ENCODE measurements around the gene NRAP.

NRAP gene

GRCh38 chr10:113540845-113541548 is 122.8 kb downstream of the NRAP start:
- TF ChIP-seq USF1 (IDR thresholded peaks at IDR 0.05): no peak
- TF ChIP-seq NFIC (IDR thresholded peaks at IDR 0.05): no peak
- TF ChIP-seq TEAD4 (IDR thresholded peaks at IDR 0.05): no peak
- no peak for TF ChIP-seq MAX (IDR thresholded peaks at IDR 0.05)
- no peak for TF ChIP-seq TAF1 (IDR thresholded peaks at IDR 0.05; ENCODE audit: low read depth)
- no peak for TF ChIP-seq CEBPB (IDR thresholded peaks at IDR 0.05)
- no peak for TF ChIP-seq YY1 (IDR thresholded peaks at IDR 0.05; ENCODE audit: low read depth)
- TF ChIP-seq EGR1 (IDR thresholded peaks at IDR 0.05): no peak
- no peak for TF ChIP-seq FOXM1 (IDR thresholded peaks at IDR 0.05; ENCODE audit: borderline replicate concordance, low read depth)
- no peak for TF ChIP-seq RAD21 (IDR thresholded peaks at IDR 0.05; ENCODE audit: low read depth)
- no peak for TF ChIP-seq ZBTB7A (IDR thresholded peaks at IDR 0.05; ENCODE audit: low read depth)
- no peak for TF ChIP-seq CREB1 (IDR thresholded peaks at IDR 0.05; ENCODE audit: low read depth)
- no peak for TF ChIP-seq EP300 (IDR thresholded peaks at IDR 0.05; ENCODE audit: borderline replicate concordance)
- TF ChIP-seq REST (IDR thresholded peaks at IDR 0.05; ENCODE audit: low read depth): no peak

GRCh38 chr10:113539789-113540188 is 124.1 kb downstream of the NRAP start:
- no peak for TF ChIP-seq RAD21 (IDR thresholded peaks at IDR 0.05; ENCODE audit: low read depth)
- no peak for TF ChIP-seq CREB1 (IDR thresholded peaks at IDR 0.05; ENCODE audit: low read depth)
- no peak for TF ChIP-seq EGR1 (IDR thresholded peaks at IDR 0.05)
- no peak for TF ChIP-seq REST (IDR thresholded peaks at IDR 0.05; ENCODE audit: low read depth)
- no peak for TF ChIP-seq TCF12 (IDR thresholded peaks at IDR 0.05; ENCODE audit: low read depth)
- no peak for TF ChIP-seq TAF1 (IDR thresholded peaks at IDR 0.05; ENCODE audit: low read depth)
- no peak for TF ChIP-seq FOXM1 (IDR thresholded peaks at IDR 0.05; ENCODE audit: borderline replicate concordance, low read depth)
- TF ChIP-seq CEBPB (IDR thresholded peaks at IDR 0.05): no peak
- TF ChIP-seq ZBTB7A (IDR thresholded peaks at IDR 0.05; ENCODE audit: low read depth): no peak
- no peak for TF ChIP-seq NFIC (IDR thresholded peaks at IDR 0.05)

Data from Ishikawa (cell line).